Activated naive CD4-positive, alpha-beta T cell treated with anti-CD3 and anti-CD28 coated beads, Interleukin-2, amount 50 U/mL, for 16 hours (primary cell): ENCODE results near the gene UGP2.
"Not testable (repeated sequence)": the region's sequence is repeated elsewhere in the genome, so short reads cannot be mapped to it uniquely, and the experiment has no call there.

Source experiments
- DNase-seq: peaks from one replicate; pipeline ENCODE4 v3.0.0-alpha.2; 2020

Gene UGP2

GRCh38 chr2:63841254-63842022 lies at the start of gene UGP2:
TSS of gene UGP2 (plus strand) at chr2:63841896. CDS start at chr2:63842186, 290 bp downstream.
- peak; percentile 85 for DNase-seq

- no peak for DNase-seq
These were observed 49.2 kb upstream of the UGP2 start for GRCh38 chr2:63792530-63792929.

DNA sequence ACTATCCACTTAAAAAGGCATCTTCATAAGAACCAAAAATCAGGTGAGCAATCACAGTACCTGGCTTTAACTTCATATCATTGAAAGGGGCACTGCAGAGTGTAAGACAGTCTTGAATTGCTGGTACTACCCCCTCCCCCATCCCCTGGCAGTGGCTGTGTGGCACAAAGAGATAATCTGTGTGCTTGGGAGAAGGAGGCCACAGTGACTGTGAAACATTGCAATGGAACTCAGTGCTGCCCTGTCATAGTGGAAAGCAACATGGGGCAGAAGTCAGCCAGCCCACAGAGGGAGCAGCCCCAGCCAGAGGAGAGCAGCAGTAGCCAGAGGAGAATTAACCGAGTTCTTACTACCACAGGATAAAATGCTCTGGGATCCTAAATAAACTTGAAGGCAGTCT lies 45.3 kb upstream of the UGP2 start:
- no peak for DNase-seq

DNA sequence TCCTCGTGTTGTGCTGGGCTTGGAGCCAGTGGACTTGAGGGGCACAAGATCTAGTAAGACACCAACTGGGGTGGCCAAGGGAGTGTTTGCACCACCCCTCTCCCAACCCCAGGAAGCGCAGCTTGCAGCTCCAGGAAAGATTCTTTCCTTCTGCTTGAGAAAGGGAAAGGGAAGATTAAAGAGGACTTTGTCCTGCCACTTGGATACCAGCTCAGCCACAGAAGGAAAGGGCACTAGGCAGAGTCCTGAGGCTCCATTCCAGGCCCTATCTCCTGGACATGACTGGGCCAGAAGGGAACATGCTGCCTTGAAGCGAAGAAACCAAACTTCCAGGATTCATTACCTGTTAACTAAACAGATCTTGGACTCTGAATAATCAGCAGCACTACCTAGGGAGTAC lies 44.9 kb upstream of the UGP2 start:
- DNase-seq, result no peak

DNA sequence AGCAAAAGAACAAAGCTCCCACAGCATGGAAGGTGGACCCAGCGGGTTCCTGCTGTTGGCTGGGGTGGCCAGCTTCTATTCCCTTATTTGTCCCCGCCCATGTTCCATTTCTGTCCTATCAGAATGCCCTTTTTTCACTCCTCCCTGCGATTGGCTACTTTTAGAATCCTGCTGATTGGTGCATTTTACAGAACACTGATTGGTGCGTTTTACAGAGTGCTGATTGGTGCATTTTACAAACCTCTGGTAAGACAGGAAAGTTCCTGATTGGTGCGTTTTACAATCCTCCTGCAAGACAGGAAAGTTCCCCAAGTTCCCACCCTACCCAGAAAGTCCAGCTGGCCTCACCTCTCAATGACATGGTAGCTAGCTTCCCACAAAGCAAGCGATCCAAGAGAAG lies 40.2 kb upstream of the UGP2 start:
- DNase-seq, result no peak

DNA sequence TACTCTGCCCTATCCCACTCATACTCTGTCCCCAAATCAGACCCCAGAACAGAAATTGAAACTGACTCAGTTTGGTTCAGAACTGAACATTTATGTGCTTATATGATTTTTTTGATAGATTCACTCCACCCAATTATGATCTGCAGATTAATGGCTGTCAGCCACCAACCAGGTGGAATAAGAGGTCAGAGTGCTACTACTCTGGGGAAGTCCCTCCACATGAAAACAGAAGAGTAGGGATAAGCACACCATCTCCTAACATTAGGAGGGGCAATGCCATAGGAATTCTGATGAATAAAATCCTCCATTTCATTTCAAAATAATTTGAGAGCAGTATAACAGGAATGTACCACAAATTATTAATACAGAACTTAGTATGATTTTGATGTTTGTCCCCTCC lies 36.3 kb upstream of the UGP2 start:
- DNase-seq, result no peak

GRCh38 chr2:63808036-63808435 lies 33.7 kb upstream of the UGP2 start:
- DNase-seq, result not testable (repeated sequence)

GRCh38 chr2:63808911-63809310 lies 32.8 kb upstream of the UGP2 start:
- not testable (repeated sequence) for DNase-seq

- no peak for DNase-seq
These were observed 30.6 kb upstream of the UGP2 start for GRCh38 chr2:63811063-63811462.

GRCh38 chr2:63811870-63812269 lies 29.8 kb upstream of the UGP2 start:
- DNase-seq, result not testable (repeated sequence)

DNA sequence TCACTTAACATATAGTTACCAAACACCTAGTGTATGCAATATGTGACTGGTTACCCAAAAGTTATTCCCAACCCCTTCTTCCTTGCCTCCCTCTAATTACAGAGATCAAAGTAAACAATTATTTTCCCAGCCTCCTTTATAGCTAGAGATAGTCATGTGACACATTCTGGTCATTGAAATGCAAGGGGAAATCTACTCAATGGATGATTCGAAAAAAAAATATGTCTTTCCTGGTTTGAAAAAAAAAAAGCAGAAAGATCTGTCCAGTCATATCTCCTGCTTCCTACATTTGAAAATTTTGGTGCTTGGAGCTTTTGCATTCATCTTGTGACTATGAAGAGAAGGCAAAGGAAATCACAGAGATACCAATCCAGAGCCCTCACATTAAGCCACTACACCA lies 27.6 kb upstream of the UGP2 start:
- no peak for DNase-seq

DNA sequence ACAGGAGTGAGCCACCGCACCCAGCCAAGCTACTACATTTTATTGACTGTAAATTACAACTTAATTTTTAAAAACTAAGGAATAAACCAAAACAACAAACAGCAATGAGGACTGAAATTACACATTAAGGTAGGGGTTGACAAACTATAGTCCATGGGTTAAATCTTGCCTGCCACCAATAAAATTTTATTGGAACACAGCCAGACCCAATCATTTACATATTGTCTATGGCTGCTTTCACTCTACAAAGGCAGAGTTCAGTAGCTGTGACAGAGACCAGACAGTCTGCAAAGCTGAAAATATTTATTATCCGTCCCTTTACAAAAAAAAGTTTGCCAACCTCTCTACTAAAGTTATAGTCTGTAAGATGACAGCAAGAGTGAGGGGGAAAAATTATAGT lies 24.3 kb upstream of the UGP2 start:
- DNase-seq, result no peak

- no peak for DNase-seq
These were observed 23.4 kb upstream of the UGP2 start for GRCh38 chr2:63818271-63818670.

- no peak for DNase-seq
These were observed 22.4 kb upstream of the UGP2 start for GRCh38 chr2:63819256-63819655.

- no peak for DNase-seq
These were observed 21.7 kb upstream of the UGP2 start for GRCh38 chr2:63819765-63820717.

GRCh38 chr2:63820969-63821368 lies 20.7 kb upstream of the UGP2 start:
- no peak for DNase-seq

GRCh38 chr2:63821396-63821795 lies 20.3 kb upstream of the UGP2 start:
- no peak for DNase-seq

DNA sequence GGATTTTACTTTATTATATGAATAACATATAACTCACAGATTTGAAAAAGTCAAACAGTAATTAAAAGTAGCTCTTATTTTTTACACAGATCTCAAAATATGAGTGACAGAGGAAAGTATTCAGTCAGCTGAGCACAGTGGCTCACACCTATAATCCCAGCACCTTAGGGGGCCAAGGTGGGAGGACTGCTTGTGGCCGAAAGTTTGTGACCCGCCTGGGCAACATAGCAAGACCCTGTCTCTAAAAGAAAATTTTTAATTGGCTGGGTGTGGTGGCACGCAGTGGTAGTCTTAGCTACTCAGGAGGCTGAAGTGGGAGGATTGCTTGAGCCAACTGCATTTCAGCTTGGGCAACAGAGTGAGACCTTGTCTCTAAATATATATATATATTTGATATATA lies 19.2 kb upstream of the UGP2 start:
- DNase-seq, result no peak

GRCh38 chr2:63827749-63828148 lies 13.9 kb upstream of the UGP2 start:
- no peak for DNase-seq

DNA sequence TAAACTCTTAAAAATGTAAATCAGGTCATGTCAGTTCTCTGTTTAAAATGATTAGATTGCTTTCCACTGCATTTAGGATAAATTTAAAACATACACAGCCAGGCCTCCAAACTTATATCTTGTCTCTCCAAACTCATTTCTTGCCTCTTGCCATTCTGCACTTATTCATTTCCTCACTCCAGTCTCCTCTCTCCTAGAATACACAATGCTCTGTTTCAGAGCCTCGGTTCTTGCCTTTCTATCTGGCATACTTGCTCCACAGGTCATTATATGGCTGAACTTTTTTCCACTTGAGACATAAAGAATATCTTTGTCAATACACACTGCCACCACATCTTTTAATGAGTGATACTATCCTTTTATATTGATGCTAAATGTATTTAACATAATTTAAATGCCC lies 10.5 kb upstream of the UGP2 start:
- DNase-seq, result no peak

GRCh38 chr2:63834401-63834800 lies 7.3 kb upstream of the UGP2 start:
- no peak for DNase-seq

- no peak for DNase-seq
These were observed 4.6 kb upstream of the UGP2 start for GRCh38 chr2:63837036-63837594.

GRCh38 chr2:63840081-63840784 lies 1.5 kb upstream of the UGP2 start:
- DNase-seq, result no peak
